ENCODE data around the gene LIM2. TPM values are rescaled to one million over a fixed set of nuclear protein-coding genes. Genes with fewer than 3 reads are reported as not detected.
A peak's percentile ranks its signal among the peaks of the same experiment; 100 is the strongest.

The LIM2 gene
- total RNA-seq, 1 experiment from 2014 or later = not detected

DNA sequence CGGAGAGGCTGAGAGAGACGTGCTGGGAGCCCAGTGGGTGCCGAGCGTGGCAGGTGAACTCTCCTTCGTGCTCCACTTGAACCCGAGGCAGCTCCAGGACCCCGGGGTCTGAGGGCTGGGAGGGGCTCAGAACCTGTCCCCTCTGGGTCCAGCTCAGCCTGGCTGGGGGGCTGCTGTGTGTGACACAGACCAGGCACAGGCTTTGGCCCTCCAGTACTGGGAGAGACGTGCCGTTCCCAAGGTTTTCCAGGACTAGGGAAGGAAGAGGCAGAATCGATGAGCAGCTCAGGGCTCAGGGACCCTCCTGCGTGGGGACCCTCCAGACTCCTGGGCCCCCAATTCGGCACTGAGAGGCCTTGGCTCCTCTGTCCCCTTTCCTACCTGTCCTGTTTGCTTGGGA, 27.4 kb upstream of the LIM2 start:
- no peak for DNase-seq
- ChIA-PET POLR2A (ENCODE audit: unreplicated experiment) (interaction anchor here (0.6 kb wide), 1 partner anchor 205 kb away, joined by 8 read pairs; no protein-coding TSS in a partner anchor), CTCF (no interaction called here)
- TF ChIP-seq EZH2 (IDR thresholded peaks at IDR 0.05; ENCODE audit: low read depth) = no peak
- TF ChIP-seq, protein P1, sequence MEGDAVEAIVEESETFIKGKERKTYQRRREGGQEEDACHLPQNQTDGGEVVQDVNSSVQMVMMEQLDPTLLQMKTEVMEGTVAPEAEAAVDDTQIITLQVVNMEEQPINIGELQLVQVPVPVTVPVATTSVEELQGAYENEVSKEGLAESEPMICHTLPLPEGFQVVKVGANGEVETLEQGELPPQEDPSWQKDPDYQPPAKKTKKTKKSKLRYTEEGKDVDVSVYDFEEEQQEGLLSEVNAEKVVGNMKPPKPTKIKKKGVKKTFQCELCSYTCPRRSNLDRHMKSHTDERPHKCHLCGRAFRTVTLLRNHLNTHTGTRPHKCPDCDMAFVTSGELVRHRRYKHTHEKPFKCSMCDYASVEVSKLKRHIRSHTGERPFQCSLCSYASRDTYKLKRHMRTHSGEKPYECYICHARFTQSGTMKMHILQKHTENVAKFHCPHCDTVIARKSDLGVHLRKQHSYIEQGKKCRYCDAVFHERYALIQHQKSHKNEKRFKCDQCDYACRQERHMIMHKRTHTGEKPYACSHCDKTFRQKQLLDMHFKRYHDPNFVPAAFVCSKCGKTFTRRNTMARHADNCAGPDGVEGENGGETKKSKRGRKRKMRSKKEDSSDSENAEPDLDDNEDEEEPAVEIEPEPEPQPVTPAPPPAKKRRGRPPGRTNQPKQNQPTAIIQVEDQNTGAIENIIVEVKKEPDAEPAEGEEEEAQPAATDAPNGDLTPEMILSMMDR (conservative IDR thresholded peaks at IDR 0.05) = no peak
- Histone ChIP-seq H2AFZ (no peak overlapping the region), H3K36me3 (ENCODE audit: low read depth) (no peaks in the 10 kb centered on the region), H3K79me2 (ENCODE audit: low read depth) (no peaks in the 10 kb centered on the region), H3K4me1 (replicated peaks; ENCODE audit: insufficient read depth) (no peaks in the 10 kb centered on the region), H3K27me3 (ENCODE audit: insufficient read depth, low read depth) (peaks cover 78% of the 10 kb centered on the region), H3K9me2 (ENCODE audit: insufficient read depth) (no peaks in the 10 kb centered on the region), H3K9me3 (ENCODE audit: insufficient read depth, low read depth) (no peaks in the 10 kb centered on the region), H3K4me2 (no peak overlapping the region), H3F3A (ENCODE audit: insufficient read depth, low read depth) (no peaks in the 10 kb centered on the region), H3K4me3 (no peak overlapping the region), H4K20me1 (ENCODE audit: insufficient read depth) (no peaks in the 10 kb centered on the region; the same call in 1 of the 2 replicates), H3K27ac (no peak overlapping the region)
- BruUV-seq (replicated peaks) = no TSS peak
- intact Hi-C loops (cut with micrococcal nuclease; ENCODE audit: unreplicated experiment) = no loop called here

DNA sequence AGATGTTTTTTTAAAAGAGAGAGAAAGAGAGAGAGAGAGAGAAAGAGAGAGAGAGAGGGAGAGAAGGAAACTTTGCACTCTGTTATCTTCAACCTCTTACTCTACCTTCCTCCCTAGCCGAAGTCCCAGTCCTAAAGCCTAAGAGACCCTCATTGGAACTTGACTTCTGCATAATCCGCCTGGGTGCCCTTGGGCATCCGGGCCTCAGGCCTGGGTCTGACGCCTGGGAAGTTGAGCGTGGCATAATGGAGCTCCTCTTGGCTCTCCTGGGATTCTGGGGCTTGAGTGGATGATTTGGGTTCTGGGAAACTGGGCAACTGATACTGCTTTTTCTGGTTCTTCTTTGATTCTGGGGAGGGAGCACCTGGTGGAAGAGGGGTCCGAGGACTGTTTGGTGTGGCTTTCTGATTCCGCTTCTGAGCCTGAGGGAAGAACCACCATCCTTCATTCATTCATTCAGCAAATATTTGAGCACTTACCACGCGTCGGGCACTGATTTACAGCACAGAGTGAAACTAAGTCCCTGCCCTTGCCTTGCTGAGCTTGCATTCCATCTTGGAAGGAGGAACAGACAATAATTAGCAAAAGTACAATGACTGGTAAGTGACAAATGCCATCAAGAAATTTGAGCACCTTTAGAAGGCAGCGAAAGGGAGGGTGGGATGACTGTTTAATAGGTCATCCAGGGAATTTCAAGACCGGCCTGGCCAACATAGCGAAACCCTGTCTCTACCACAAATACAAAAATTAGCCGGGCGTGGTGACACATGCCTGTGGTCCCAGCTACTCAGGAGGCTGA, 23.4 kb upstream of the LIM2 start:
- intact Hi-C loops (cut with micrococcal nuclease; ENCODE audit: unreplicated experiment) = no loop called here
- ChIA-PET CTCF (no interaction called here), POLR2A (ENCODE audit: unreplicated experiment) (no interaction called here)
- TF ChIP-seq, protein P1 (conservative IDR thresholded peaks at IDR 0.05) = no peak
- no peak for TF ChIP-seq EZH2 (IDR thresholded peaks at IDR 0.05; ENCODE audit: low read depth)
- no TSS peak for BruUV-seq (replicated peaks)
- no peaks in the 10 kb centered on the region for H3F3A ChIP-seq (ENCODE audit: insufficient read depth, low read depth)
- H3K79me2 ChIP-seq (ENCODE audit: low read depth) = no peaks in the 10 kb centered on the region
- H3K4me3 ChIP-seq = no peak overlapping the region
- peaks cover 66% of the 10 kb centered on the region for H3K27me3 ChIP-seq (ENCODE audit: insufficient read depth, low read depth)
- no peak overlapping the region for H3K27ac ChIP-seq
- DNase-seq = peak in 1 of 2 experiments; percentile 28
- H3K9me3 ChIP-seq (ENCODE audit: insufficient read depth, low read depth) = no peaks in the 10 kb centered on the region
- no peaks in the 10 kb centered on the region for H4K20me1 ChIP-seq (ENCODE audit: insufficient read depth)
- H3K36me3 ChIP-seq (ENCODE audit: low read depth) = no peaks in the 10 kb centered on the region
- no peaks in the 10 kb centered on the region for H3K9me2 ChIP-seq (ENCODE audit: insufficient read depth)
- H3K4me1 ChIP-seq (replicated peaks; ENCODE audit: insufficient read depth) = no peaks in the 10 kb centered on the region
- no peak overlapping the region for H3K4me2 ChIP-seq
- H2AFZ ChIP-seq = no peak overlapping the region

DNA sequence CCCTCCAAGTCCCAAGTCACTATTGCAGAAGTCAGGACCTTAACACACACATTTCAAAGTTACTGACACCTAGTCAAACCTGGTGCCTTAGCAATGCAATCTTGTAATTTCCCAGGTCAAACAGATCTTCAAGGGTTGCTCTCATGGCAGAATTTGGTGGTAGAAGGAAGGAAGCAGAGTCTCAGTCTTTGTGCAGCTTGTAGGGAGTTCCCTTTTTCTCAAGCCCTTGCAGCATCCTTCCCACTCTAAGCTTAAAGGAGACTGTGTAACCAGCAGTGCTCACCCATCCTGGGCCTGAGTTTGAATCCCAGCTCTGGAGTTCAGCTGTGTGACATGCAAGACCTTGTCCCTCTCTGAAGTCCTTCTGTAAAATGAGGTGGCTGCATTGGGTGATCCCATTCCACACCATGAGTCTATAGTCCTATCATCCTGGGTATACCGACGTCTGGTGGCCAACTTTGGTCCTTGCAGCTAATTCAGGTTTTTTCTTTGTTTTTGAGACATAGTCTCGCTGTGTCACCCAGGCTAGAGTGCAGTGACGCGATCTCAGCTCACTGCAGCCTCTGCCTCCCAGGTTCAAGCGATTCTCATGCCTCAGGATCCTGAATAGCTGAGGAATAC, 19.8 kb upstream of the LIM2 start:
- Histone ChIP-seq H3K9me2 (ENCODE audit: insufficient read depth) (no peaks in the 10 kb centered on the region), H3K79me2 (ENCODE audit: low read depth) (no peaks in the 10 kb centered on the region), H4K20me1 (ENCODE audit: insufficient read depth) (no peaks in the 10 kb centered on the region), H3K4me3 (no peak overlapping the region), H3K36me3 (ENCODE audit: low read depth) (no peaks in the 10 kb centered on the region), H3F3A (ENCODE audit: insufficient read depth, low read depth) (no peaks in the 10 kb centered on the region), H3K4me1 (replicated peaks; ENCODE audit: insufficient read depth) (no peaks in the 10 kb centered on the region), H3K9me3 (ENCODE audit: insufficient read depth, low read depth) (no peaks in the 10 kb centered on the region), H3K27me3 (ENCODE audit: insufficient read depth, low read depth) (peaks cover 38% of the 10 kb centered on the region), H3K27ac (no peak overlapping the region), H3K4me2 (no peak overlapping the region), H2AFZ (no peak overlapping the region)
- BruUV-seq (replicated peaks) = no TSS peak
- ChIA-PET CTCF (interaction anchor here (0.6 kb wide), 1 partner anchor 67 kb away, joined by 3 read pairs; no protein-coding TSS in a partner anchor), POLR2A (ENCODE audit: unreplicated experiment) (no interaction called here)
- TF ChIP-seq, protein P1 (conservative IDR thresholded peaks at IDR 0.05) = peak; percentile 55
- no peak for TF ChIP-seq EZH2 (IDR thresholded peaks at IDR 0.05; ENCODE audit: low read depth)
- intact Hi-C loops (cut with micrococcal nuclease; ENCODE audit: unreplicated experiment) = no loop called here
- no peak for DNase-seq

Measured in PC-9 (cell line).